GM19328 (cell line): ENCODE measurements around the gene HDGFL2.
"Not testable (repeated sequence)": the region's sequence is repeated elsewhere in the genome, so short reads cannot be mapped to it uniquely, and the experiment has no call there.

ENCODE experiments used
- ATAC-seq: cut with Tn5 transposase; IDR thresholded peaks from one replicate; pipeline ENCODE4 v1.9.1; 2021; ENCODE audit warnings: mild to moderate bottlenecking, moderate library complexity; ENCODE audit not compliant: unreplicated experiment

Gene HDGFL2

GRCh38 chr19:4511300-4512054 lies 39.4 kb downstream of the HDGFL2 start:
- ATAC-seq: no peak

- ATAC-seq: no peak
Observed at GRCh38 chr19:4512070-4512469, 40.0 kb downstream of the HDGFL2 start.

GRCh38 chr19:4513248-4513647 lies 41.2 kb downstream of the HDGFL2 start:
- ATAC-seq: no peak

GRCh38 chr19:4515732-4516131 lies 43.6 kb downstream of the HDGFL2 start:
- ATAC-seq: no peak

GRCh38 chr19:4516199-4516938 lies 44.3 kb downstream of the HDGFL2 start:
- no peak for ATAC-seq

GRCh38 chr19:4516939-4517300 lies 44.8 kb downstream of the HDGFL2 start:
- no peak for ATAC-seq

GRCh38 chr19:4517451-4518057 lies 45.5 kb downstream of the HDGFL2 start:
- ATAC-seq: no peak

GRCh38 chr19:4518345-4519171 lies 46.5 kb downstream of the HDGFL2 start, which contains the start of gene PLIN4:
Gene PLIN4 (minus strand): TSS chr19:4518486. CDS start chr19:4518272, 214 bp downstream.
- no peak for ATAC-seq

GRCh38 chr19:4519172-4519496 lies 47.0 kb downstream of the HDGFL2 start:
- no peak for ATAC-seq

GRCh38 chr19:4519521-4520277 lies 47.6 kb downstream of the HDGFL2 start:
- no peak for ATAC-seq

GRCh38 chr19:4521170-4521887 lies 49.2 kb downstream of the HDGFL2 start:
- ATAC-seq: no peak

GRCh38 chr19:4521888-4522242 lies 49.8 kb downstream of the HDGFL2 start:
- no peak for ATAC-seq

GRCh38 chr19:4522291-4523002 lies 50.4 kb downstream of the HDGFL2 start:
- no peak for ATAC-seq

GRCh38 chr19:4523306-4524110 lies 51.4 kb downstream of the HDGFL2 start:
- ATAC-seq: no peak

- no peak for ATAC-seq
Observed at GRCh38 chr19:4524808-4525562, 52.9 kb downstream of the HDGFL2 start.

GRCh38 chr19:4525563-4526002 lies 53.5 kb downstream of the HDGFL2 start:
- ATAC-seq: no peak

GRCh38 chr19:4527377-4527776 lies 55.3 kb downstream of the HDGFL2 start:
- ATAC-seq: not testable (repeated sequence)

- ATAC-seq: no peak
Observed at GRCh38 chr19:4528843-4529242, 56.7 kb downstream of the HDGFL2 start.
